ENCODE results near the gene PSMD5.
A peak's percentile ranks its signal among the peaks of the same experiment; 100 is the strongest.

PSMD5 gene

DNA sequence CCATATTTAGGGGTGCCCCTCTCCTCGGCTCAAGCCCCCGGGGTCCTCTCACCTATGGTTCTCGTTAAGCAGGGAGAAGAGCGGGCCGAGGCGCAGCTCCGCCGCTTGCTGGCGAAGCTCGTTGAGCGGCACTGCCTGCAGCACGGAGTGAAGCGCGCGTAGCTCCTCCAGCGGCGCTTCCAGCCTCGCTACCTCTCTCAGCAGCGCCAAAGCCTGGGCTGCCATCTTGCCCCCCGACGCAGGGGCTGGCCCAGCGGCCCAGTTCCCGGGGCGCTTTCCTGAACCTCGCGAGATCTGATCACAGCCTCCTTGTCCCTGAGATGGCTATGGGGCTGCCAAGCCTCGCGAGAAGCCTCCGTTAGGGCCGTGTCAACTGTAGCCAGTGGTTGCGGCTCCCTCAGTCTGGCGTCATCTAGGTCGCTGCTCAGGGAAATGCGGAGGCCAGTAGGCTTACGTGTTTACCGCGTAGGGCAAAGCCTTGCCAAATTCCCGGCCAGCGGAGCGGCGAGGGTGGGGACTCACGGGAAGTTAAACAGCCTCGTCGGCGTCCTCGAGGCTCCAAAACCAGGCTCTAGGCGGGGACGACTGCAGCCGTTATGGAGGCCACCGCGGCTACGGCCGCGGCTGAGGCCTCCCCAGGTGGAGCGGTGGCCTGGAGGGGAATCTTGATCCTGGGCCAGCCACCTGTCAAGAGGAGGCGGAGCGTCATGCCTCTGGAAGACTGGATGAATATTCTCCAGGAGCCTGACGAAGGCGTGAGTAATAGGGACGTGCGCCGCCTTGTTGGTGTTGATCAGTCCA, at the start of gene PSMD5:
PSMD5 (minus strand) TSS at position 238 of the 801 bp plus-strand sequence; CDS start at position 225, 13 bp downstream.
- H3K4me1 ChIP-seq (ENCODE audit: control insufficient read depth, insufficient read depth, low read length): peaks cover 10% of the 10 kb centered on the region
- peak within 1 kb of the TSS; percentile 87 for H3K9ac ChIP-seq (ENCODE audit: low read depth, low read length)
- H3K4me3 ChIP-seq (ENCODE audit: low read depth, low read length): peak within 1 kb of the TSS; percentile 87
- no peaks in the 10 kb centered on the region for H3K9me3 ChIP-seq (ENCODE audit: control insufficient read depth, insufficient read depth, low read length)
- peaks cover 13% of the 10 kb centered on the region for H3K36me3 ChIP-seq (ENCODE audit: control insufficient read depth, insufficient read depth, low read length)
- no peaks in the 10 kb centered on the region for H3K27me3 ChIP-seq (ENCODE audit: control insufficient read depth, insufficient read depth, low read length)
- H3K27ac ChIP-seq (ENCODE audit: low read depth, low read length): peak within 1 kb of the TSS; percentile 92

DNA sequence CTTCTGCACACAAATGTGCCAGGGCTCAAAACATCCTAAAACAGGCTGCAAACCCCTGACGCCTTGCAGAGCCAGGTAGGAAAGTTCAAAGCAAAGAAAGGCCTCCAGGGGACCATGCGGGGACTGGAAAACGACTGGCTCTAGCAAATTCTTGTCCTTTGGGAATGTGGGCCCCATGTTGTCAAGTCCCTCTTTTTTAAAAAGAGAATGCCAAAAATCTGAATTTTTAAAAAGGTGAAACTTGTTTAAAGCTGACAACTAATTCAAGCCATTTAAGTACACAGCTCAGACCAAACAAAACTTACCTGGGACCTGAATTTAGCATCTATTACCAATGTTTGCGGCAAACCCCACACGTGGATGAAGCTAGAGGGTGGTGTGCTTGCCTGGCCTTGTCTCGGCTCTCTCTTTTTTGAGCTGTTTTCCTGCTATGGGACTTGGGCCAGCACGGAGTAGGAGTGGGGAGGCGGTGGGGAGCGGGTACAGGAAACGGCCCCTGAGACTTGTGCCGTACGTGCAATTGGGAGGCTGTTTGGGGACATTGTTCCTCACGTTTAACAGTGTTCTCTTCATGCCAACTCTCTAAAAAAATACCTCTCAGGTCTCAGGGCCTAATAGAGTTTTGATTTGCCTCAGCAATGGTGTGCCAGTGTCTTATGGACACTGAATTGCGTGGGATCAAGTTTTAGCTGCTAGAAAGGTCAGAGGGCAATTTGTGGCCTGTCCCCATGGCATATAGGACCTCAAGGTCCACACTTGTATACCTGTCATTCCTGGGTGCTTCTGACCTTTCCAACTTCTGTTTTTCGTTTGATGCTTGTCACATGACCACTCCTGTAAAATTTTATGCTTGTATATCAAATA, 49.4 kb upstream of the PSMD5 start:
- no peak overlapping the region for H3K27ac ChIP-seq (ENCODE audit: low read depth, low read length)

DNA sequence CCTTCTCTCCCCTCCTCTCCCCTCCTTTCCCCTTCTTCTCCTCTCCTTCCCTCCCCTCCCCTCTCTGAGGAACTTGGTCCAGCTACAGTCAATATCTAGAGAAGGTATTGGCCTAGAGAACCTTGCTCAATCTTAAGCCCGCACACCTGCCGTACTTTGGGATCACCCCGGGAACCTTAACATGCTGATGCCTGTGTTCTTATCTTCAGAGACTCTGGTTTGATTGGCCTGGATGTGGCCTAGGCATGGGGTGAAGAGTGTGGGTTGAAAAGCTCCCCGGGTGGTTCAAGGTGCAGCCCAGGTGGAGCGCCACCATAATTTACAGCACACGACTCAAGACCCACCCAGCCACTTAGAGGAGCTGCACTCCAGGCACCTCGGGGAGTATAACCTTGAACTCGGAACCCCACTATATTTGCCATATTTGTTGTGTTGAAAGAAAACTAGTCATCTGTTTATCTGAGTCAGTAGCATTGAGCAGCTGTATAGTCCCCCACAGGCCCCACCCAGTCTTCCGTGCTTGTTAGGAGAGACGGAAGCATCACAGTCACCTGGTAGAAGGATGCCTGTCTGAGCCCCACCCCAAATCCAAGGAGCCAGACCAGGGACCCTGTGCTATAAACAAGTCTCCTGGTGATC, 48.6 kb upstream of the PSMD5 start:
- no peak overlapping the region for H3K4me3 ChIP-seq (ENCODE audit: low read depth, low read length)
- H3K27ac ChIP-seq (ENCODE audit: low read depth, low read length): no peak overlapping the region
- peaks cover 25% of the 10 kb centered on the region for H3K27me3 ChIP-seq (ENCODE audit: control insufficient read depth, insufficient read depth, low read length)
- no peak overlapping the region for H3K9ac ChIP-seq (ENCODE audit: low read depth, low read length)
- no peaks in the 10 kb centered on the region for H3K9me3 ChIP-seq (ENCODE audit: control insufficient read depth, insufficient read depth, low read length)
- H3K36me3 ChIP-seq (ENCODE audit: control insufficient read depth, insufficient read depth, low read length): no peaks in the 10 kb centered on the region
- 0 out of 2 replicates have a peak, but pooled peaks cover 11% of the 10 kb centered on the region for H3K4me1 ChIP-seq (ENCODE audit: control insufficient read depth, insufficient read depth, low read length)

More for the DNA sequence above, 49.4 kb upstream of the PSMD5 start:
- Histone ChIP-seq H3K9me3 (ENCODE audit: control insufficient read depth, insufficient read depth, low read length) (no peaks in the 10 kb centered on the region), H3K4me1 (ENCODE audit: control insufficient read depth, insufficient read depth, low read length) (0 out of 2 replicates have a peak, but pooled peaks cover 11% of the 10 kb centered on the region), H3K27me3 (ENCODE audit: control insufficient read depth, insufficient read depth, low read length) (peaks cover 25% of the 10 kb centered on the region), H3K4me3 (ENCODE audit: low read depth, low read length) (no peak overlapping the region), H3K9ac (ENCODE audit: low read depth, low read length) (no peak overlapping the region), H3K36me3 (ENCODE audit: control insufficient read depth, insufficient read depth, low read length) (no peaks in the 10 kb centered on the region)

DNA sequence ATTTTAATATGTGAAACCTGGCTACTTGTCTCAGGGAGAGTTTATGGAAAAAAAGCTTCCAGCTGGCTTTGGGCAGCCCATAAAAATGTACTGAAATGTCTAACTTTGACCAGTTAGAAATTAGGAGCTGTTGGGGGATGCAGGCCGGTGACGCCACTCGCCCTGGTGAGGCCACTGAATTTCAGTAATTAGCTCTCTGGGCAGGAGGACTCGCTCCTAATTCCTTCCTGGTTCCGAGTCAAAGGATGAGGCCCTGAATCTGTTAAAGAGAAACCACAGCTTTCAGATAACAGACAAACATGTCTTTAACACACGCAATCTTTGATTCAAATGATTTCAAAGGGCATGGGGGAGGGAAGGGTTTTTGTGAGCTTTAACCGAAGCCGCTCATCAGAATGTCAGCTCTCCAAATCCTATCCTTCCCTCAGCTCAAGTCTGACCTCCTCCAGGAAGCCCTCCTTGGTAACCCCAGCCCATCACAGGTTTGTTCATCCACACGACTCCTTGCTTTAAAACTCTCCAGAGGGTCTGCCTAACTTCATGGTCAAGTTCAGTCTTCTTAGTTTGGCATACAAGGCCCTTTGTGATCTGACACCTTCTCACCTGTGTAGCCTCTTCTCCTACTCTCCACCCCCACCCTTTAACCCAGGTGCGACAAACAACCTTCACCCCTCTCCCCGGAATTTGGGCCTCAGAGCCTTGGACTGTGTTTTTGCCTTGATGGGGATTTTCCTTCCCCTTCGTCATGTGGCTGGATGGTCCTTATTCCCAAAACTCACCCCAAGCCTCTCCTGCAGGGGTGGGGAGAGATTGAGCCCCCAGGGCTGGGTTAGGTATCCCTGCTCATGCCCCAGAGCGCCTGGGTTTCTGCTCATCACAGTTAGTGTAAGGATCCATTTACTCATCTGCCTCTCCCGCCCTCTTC, 47.9 kb upstream of the PSMD5 start:
- H3K4me1 ChIP-seq (ENCODE audit: control insufficient read depth, insufficient read depth, low read length): 0 out of 2 replicates have a peak, but pooled peaks cover 11% of the 10 kb centered on the region
- H3K36me3 ChIP-seq (ENCODE audit: control insufficient read depth, insufficient read depth, low read length): no peaks in the 10 kb centered on the region
- H3K9me3 ChIP-seq (ENCODE audit: control insufficient read depth, insufficient read depth, low read length): no peaks in the 10 kb centered on the region
- H3K27ac ChIP-seq (ENCODE audit: low read depth, low read length): no peak overlapping the region
- no peak overlapping the region for H3K9ac ChIP-seq (ENCODE audit: low read depth, low read length)
- H3K27me3 ChIP-seq (ENCODE audit: control insufficient read depth, insufficient read depth, low read length): peaks cover 25% of the 10 kb centered on the region
- no peak overlapping the region for H3K4me3 ChIP-seq (ENCODE audit: low read depth, low read length)

DNA sequence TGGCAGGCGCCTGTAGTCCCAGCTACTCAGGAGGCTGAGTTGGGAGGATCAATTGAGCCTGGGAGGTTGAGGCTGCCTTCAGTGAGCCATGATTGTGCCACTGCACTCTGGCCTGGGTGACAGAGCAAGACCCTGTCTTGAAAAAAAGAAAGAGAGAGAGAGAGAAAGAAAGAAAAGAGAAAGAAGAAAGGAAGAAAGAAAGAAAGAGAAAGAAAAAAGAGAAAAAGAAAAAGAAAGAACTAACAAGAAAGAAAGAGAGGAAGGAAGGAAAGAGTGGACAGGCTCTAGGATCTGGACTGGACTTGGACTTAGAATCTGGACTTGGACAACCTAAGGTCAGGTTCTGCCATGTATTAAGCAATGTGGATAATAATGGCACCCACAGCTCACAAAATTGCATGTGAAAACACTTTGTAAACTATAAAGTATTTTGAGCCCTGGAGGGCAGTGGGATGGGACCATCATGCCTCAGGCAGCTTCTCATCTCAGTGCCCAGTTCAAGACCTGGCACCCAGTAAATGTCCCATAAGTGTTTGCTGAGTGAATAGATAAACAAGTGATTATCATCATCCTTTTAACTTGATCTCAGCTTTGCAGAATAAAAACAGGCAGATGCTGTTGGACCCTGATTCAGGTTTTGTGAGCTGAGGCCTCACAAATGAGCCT, 47.0 kb upstream of the PSMD5 start:
- Histone ChIP-seq H3K9me3 (ENCODE audit: control insufficient read depth, insufficient read depth, low read length) (no peaks in the 10 kb centered on the region), H3K36me3 (ENCODE audit: control insufficient read depth, insufficient read depth, low read length) (no peaks in the 10 kb centered on the region), H3K27ac (ENCODE audit: low read depth, low read length) (no peak overlapping the region), H3K9ac (ENCODE audit: low read depth, low read length) (no peak overlapping the region), H3K4me3 (ENCODE audit: low read depth, low read length) (no peak overlapping the region), H3K4me1 (ENCODE audit: control insufficient read depth, insufficient read depth, low read length) (0 out of 2 replicates have a peak, but pooled peaks cover 11% of the 10 kb centered on the region), H3K27me3 (ENCODE audit: control insufficient read depth, insufficient read depth, low read length) (peaks cover 17% of the 10 kb centered on the region)

DNA sequence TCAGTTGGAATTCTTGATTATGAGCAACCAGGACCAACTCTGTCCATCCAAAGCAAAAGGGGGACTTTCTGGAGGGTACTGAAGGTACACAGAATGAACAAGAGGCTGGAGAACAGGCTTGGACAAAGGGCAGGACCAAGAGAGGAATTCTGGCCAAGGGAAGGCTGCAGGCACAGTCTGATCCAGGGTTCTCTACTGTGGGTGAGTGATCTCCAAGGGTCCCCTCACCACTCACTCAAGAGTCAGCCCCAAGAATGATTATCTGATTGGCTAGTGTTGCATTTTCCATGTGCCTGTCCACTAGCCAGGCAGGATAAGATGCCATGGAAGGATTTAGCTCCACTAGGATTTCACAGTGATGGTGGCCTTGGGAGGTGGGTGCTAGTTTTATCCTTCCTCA, 45.9 kb upstream of the PSMD5 start:
- Histone ChIP-seq H3K36me3 (ENCODE audit: control insufficient read depth, insufficient read depth, low read length) (no peaks in the 10 kb centered on the region), H3K9me3 (ENCODE audit: control insufficient read depth, insufficient read depth, low read length) (no peaks in the 10 kb centered on the region), H3K4me3 (ENCODE audit: low read depth, low read length) (no peak overlapping the region), H3K4me1 (ENCODE audit: control insufficient read depth, insufficient read depth, low read length) (0 out of 2 replicates have a peak, but pooled peaks cover 8% of the 10 kb centered on the region), H3K27ac (ENCODE audit: low read depth, low read length) (no peak overlapping the region), H3K9ac (ENCODE audit: low read depth, low read length) (no peak overlapping the region), H3K27me3 (ENCODE audit: control insufficient read depth, insufficient read depth, low read length) (peaks cover 7% of the 10 kb centered on the region)

DNA sequence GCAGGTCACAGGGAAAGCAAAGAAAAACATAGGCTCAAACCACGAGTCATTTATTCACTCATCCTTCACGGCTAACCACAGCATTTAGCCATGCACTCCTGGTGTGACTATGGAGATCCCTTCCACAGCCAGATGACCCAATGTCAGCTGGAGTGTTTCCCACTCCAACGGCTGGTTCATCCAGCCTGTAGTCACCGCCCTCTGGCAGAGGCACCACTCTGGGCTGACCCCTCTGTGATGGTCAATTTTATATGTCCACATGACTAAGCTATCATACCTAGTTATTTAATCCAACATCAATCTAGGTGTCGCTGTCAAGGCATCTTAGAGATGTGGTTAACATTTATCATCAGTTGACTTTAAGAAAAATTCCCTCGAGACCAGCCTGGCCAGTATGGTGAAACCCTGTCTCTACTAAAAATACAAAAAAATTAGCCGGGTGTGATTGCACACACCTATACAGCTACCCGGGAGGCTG, 43.8 kb upstream of the PSMD5 start:
- H3K4me1 ChIP-seq (ENCODE audit: control insufficient read depth, insufficient read depth, low read length): 0 out of 2 replicates have a peak, but pooled peaks cover 8% of the 10 kb centered on the region
- no peaks in the 10 kb centered on the region for H3K27me3 ChIP-seq (ENCODE audit: control insufficient read depth, insufficient read depth, low read length)
- H3K9me3 ChIP-seq (ENCODE audit: control insufficient read depth, insufficient read depth, low read length): no peaks in the 10 kb centered on the region
- no peak overlapping the region for H3K9ac ChIP-seq (ENCODE audit: low read depth, low read length)
- H3K4me3 ChIP-seq (ENCODE audit: low read depth, low read length): no peak overlapping the region
- no peak overlapping the region for H3K27ac ChIP-seq (ENCODE audit: low read depth, low read length)
- H3K36me3 ChIP-seq (ENCODE audit: control insufficient read depth, insufficient read depth, low read length): no peaks in the 10 kb centered on the region

DNA sequence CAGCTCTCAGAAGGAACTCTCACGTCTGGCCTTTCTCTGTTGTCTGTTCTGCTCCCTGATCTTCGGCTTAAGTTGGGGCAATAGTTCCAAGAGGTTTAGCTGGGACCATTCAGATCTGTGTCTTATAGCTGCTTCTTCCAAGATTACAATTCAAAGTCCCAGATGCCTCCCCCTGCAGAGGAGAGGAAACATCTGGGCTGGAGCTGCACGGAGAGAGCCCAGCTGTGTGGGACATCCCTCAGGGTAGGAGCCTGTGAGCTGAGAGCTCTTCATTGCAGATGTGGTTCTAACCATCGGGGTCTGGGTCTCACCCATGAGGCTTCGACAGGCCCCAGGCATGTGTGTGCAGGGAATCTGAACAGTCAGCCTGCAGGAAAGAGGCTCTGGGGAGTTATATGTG, 43.2 kb upstream of the PSMD5 start:
- Histone ChIP-seq H3K9ac (ENCODE audit: low read depth, low read length) (no peak overlapping the region), H3K4me3 (ENCODE audit: low read depth, low read length) (no peak overlapping the region), H3K9me3 (ENCODE audit: control insufficient read depth, insufficient read depth, low read length) (no peaks in the 10 kb centered on the region), H3K36me3 (ENCODE audit: control insufficient read depth, insufficient read depth, low read length) (no peaks in the 10 kb centered on the region), H3K4me1 (ENCODE audit: control insufficient read depth, insufficient read depth, low read length) (0 out of 2 replicates have a peak, but pooled peaks cover 7% of the 10 kb centered on the region), H3K27me3 (ENCODE audit: control insufficient read depth, insufficient read depth, low read length) (no peaks in the 10 kb centered on the region), H3K27ac (ENCODE audit: low read depth, low read length) (no peak overlapping the region)

DNA sequence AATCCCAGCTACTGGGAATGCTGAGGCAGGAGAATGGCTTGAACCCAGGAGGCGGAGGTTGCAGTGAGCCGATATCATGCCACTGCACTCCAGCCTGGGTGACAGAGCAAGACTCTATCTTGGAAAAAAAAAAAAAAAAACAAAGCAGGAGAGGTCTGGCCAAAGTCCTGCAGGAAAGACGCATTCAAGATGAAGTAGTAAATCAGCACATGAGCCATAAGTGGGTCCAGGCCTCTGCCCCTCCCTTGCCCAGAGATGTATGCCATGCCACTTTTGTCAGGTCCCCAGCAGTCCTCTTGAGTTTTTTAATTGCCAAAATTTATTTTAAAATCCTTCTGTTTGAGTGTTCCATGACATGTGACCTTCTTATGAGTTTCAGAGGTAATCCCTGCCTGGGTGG, 42.7 kb upstream of the PSMD5 start:
- Histone ChIP-seq H3K27ac (ENCODE audit: low read depth, low read length) (no peak overlapping the region), H3K4me3 (ENCODE audit: low read depth, low read length) (no peak overlapping the region), H3K27me3 (ENCODE audit: control insufficient read depth, insufficient read depth, low read length) (no peaks in the 10 kb centered on the region), H3K9me3 (ENCODE audit: control insufficient read depth, insufficient read depth, low read length) (no peaks in the 10 kb centered on the region), H3K36me3 (ENCODE audit: control insufficient read depth, insufficient read depth, low read length) (no peaks in the 10 kb centered on the region), H3K4me1 (ENCODE audit: control insufficient read depth, insufficient read depth, low read length) (0 out of 2 replicates have a peak, but pooled peaks cover 2% of the 10 kb centered on the region), H3K9ac (ENCODE audit: low read depth, low read length) (no peak overlapping the region)
